HG02938 (cell line): ENCODE results near the gene SCGB2A2.

ENCODE experiments used
- ATAC-seq: cut with Tn5 transposase; IDR thresholded peaks from one replicate; pipeline ENCODE4 v1.9.1; 2021; ENCODE audit warnings: mild to moderate bottlenecking, moderate library complexity; ENCODE audit not compliant: unreplicated experiment

The SCGB2A2 gene

DNA sequence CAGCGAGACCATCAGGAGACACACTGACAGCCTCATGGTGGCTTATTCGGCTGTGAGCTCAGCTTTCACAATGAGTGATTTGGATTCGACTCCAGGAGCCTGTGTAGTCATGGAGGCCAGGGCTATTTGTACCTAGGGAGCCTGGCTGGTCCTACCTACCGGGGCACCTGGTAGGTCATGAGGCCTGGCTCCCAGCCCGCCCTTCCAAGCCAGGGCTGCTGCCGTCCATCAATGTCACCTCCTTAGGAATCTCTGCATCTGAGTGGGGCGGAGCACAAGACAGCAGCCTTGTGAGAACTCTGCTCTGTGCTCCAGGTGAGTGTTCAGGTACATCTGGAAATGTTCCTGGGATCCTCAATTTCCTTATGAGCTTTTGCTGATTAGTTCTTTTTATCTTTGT, 29.0 kb downstream of the SCGB2A2 start, which contains the start of gene SCGB1D4:
SCGB1D4 (minus strand) TSS at position 101 of the 400 bp plus-strand sequence; CDS start at position 36, 65 bp downstream.
- no peak for ATAC-seq

- ATAC-seq = no peak
These were observed 36.3 kb downstream of the SCGB2A2 start for GRCh38 chr11:62306227-62306626.

DNA sequence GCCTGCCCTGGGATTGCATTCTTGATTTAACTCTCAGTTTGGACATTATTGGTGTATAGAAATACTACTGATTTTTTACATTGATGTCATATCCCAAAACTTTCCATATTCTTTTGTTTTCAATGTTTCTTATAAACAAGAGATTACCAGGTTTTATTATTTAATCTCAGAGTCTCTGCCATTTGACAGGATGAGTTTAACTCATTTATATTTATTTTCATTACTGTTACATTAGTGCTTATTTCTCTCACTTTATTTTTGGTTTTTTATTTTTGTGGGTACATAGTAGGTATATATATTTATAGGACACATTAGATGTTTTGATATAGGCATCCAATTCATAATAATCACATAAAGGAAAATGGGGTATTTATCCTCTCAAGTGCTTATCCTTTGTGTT, 38.0 kb downstream of the SCGB2A2 start:
- ATAC-seq = no peak

DNA sequence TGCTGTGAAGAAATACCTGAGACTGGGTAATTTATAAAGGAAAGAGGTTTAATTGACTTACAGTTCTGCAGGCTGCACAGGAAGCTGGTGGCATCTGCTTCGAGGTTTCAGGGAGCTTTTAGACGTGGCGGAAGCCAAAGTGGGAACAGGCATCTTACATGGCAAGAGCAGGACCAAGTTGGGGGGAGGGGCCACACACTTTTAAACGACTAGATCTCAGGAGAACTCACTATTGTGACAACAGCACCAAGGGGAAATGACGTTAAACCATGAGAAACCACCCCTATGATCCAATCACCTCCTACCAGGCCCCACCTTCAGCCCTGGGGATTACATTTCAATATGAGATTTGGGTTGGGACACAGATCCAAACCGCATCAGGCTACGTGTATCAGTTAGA, 40.0 kb downstream of the SCGB2A2 start:
- no peak for ATAC-seq

- ATAC-seq = no peak
These were observed 45.5 kb downstream of the SCGB2A2 start for GRCh38 chr11:62315431-62315830.

GRCh38 chr11:62322524-62322923, 52.6 kb downstream of the SCGB2A2 start:
- no peak for ATAC-seq
